KBM-7 (cell line): ENCODE measurements around the gene NNT.
A peak's percentile ranks its signal among the peaks of the same experiment; 100 is the strongest.
"Not testable (repeated sequence)": the region's sequence is repeated elsewhere in the genome, so short reads cannot be mapped to it uniquely, and the experiment has no call there.

Experiments used
- DNase-seq: peaks from one replicate; pipeline ENCODE4 v3.0.0-alpha.2; 2015
- in situ Hi-C: fragments of 300-500 bp; cut with MboI; formaldehyde crosslinking; loops from 2 replicates; pipeline ENCODE4 v1.14.3; 2020; ENCODE audit warnings: low sequenced_read_pairs, low pct_unique_long_range_greater_than_20kb, mixed read lengths

The NNT gene

GRCh38 chr5:43581398-43581797, 21.6 kb upstream of the NNT start:
- in situ Hi-C loops, result no loop called here
- DNase-seq, result no peak

- no peak for DNase-seq
- in situ Hi-C loops, result no loop called here
These were observed 20.6 kb upstream of the NNT start for GRCh38 chr5:43582082-43583005.

- in situ Hi-C loops, result no loop called here
- no peak for DNase-seq
These were observed 19.3 kb upstream of the NNT start for GRCh38 chr5:43583724-43584123.

- in situ Hi-C loops, result no loop called here
- no peak for DNase-seq
These were observed 18.7 kb upstream of the NNT start for GRCh38 chr5:43584166-43584699.

GRCh38 chr5:43588842-43589241, 14.1 kb upstream of the NNT start:
- in situ Hi-C loops, result no loop called here
- no peak for DNase-seq

GRCh38 chr5:43589310-43589709, 13.7 kb upstream of the NNT start:
- in situ Hi-C loops, result no loop called here
- no peak for DNase-seq

GRCh38 chr5:43590700-43591099, 12.3 kb upstream of the NNT start:
- in situ Hi-C loops, result no loop called here
- DNase-seq, result no peak

- in situ Hi-C loops, result no loop called here
- DNase-seq, result peak; percentile 13
These were observed 10.6 kb upstream of the NNT start for GRCh38 chr5:43592363-43592762.

GRCh38 chr5:43598927-43599326, 4.1 kb upstream of the NNT start:
- DNase-seq, in situ Hi-C loops: not testable (repeated sequence)

- peak; percentile 29 for DNase-seq
- in situ Hi-C loops, result no loop called here
These were observed 1.3 kb upstream of the NNT start for GRCh38 chr5:43601454-43602260.

- in situ Hi-C loops, result no loop called here
- peak; percentile 83 for DNase-seq
These were observed 601 bp downstream of the NNT start for GRCh38 chr5:43603344-43604217.

GRCh38 chr5:43604699-43605098, 1.7 kb downstream of the NNT start:
- in situ Hi-C loops, result no loop called here
- no peak for DNase-seq

- no peak for DNase-seq
- in situ Hi-C loops, result no loop called here
These were observed 3.4 kb downstream of the NNT start for GRCh38 chr5:43606351-43606750.

GRCh38 chr5:43608406-43608805, 5.4 kb downstream of the NNT start:
- DNase-seq, result no peak
- in situ Hi-C loops, result no loop called here

- peak; percentile 35 for DNase-seq
- in situ Hi-C loops, result no loop called here
These were observed 6.8 kb downstream of the NNT start for GRCh38 chr5:43609752-43610151.

GRCh38 chr5:43613370-43613769, 10.4 kb downstream of the NNT start:
- in situ Hi-C loops, result no loop called here
- no peak for DNase-seq

- in situ Hi-C loops, result no loop called here
- no peak for DNase-seq
These were observed 12.6 kb downstream of the NNT start for GRCh38 chr5:43615445-43616184.

- no peak for DNase-seq
- in situ Hi-C loops, result no loop called here
These were observed 13.6 kb downstream of the NNT start for GRCh38 chr5:43616535-43616934.
